NCI-H345 treated with DMSO at 0.1 percent for 48 hours (cell line): Measurements from ENCODE around the gene EFCAB5.
"Not testable (repeated sequence)": the region's sequence is repeated elsewhere in the genome, so short reads cannot be mapped to it uniquely, and the experiment has no call there.

Experiments used
- DNase-seq: peaks from one replicate; lab custom pipeline; 2025; ENCODE audit not compliant: unreplicated experiment; lab: John Stamatoyannopoulos, UW

EFCAB5 gene

DNA sequence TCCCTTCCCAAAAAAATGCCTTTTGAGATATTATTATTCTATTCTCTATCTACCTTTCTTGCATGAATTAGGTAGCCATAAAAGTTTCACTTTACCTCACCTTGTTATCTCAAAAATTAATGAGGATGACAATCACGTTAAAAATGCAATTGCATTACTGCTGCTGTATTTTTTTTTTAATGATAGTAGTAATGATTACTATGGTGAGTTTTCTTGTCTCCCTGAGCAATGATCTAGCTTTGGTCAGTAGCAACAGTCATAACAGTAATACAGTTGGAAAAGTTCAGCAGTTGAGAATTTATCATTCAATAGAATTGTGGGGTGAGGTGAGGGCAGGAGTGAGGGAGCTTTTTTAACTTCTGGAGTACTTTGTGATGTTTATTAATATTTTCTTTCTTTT, at the start of gene EFCAB5:
TSS of gene EFCAB5 (plus strand) at position 301 of the 400 bp plus-strand sequence. CDS start 163 bp downstream, outside the sequence.
- no peak for DNase-seq

DNA sequence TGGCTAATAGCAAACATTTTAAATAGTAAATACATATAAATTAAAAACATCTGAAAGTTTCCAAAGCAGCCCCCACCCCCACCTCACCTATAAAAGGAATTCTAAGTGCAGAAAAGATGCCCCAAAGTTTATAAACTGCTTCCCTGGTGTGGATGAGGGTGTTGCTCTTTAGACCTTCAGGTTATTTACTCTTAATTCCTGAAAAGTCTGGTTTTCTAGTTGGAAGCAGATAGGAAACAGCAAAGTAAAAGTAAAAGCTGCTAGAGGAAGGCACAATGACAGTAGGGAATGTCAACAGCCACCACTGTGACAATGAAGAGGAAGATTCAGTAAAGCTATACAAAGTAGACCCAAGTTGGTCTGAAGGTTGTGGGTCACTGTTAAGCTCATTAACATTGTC, 49.2 kb upstream of the EFCAB5 start:
- DNase-seq = no peak

DNA sequence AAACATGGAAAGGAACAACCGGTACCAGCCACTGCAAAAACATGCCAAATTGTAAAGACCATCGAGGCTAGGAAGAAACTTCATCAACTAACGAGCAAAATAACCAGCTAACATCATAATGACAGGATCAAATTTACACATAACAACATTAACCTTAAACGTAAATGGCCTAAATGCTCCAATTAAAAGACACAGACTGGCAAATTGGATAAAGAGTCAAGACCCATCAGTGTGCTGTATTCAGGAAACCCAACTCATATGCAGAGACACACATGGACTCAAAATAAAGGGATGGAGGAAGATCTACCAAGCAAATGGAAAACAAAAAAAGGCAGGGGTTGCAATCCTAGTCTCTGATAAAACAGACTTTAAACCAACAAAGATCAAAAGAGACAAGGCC, 44.3 kb upstream of the EFCAB5 start:
- not testable (repeated sequence) for DNase-seq

DNA sequence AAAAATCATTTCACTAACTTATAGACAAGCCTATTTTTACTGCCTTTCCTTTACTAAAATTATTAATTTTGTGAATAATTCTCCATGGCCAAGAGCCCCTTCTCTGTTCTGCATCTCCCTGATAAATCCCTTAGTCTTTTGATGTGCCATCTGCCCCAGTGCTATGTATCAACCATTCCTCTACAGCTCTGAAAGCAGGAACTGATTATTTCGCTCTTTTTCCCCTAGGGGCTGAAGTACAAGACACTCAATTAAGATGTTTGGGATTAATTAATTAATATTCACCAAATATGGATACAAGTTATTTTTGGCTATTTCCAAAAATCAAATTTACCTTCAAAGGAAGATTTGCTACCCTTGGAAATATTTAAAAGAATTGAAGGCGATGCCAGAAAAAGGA, 38.0 kb upstream of the EFCAB5 start:
- no peak for DNase-seq

DNA sequence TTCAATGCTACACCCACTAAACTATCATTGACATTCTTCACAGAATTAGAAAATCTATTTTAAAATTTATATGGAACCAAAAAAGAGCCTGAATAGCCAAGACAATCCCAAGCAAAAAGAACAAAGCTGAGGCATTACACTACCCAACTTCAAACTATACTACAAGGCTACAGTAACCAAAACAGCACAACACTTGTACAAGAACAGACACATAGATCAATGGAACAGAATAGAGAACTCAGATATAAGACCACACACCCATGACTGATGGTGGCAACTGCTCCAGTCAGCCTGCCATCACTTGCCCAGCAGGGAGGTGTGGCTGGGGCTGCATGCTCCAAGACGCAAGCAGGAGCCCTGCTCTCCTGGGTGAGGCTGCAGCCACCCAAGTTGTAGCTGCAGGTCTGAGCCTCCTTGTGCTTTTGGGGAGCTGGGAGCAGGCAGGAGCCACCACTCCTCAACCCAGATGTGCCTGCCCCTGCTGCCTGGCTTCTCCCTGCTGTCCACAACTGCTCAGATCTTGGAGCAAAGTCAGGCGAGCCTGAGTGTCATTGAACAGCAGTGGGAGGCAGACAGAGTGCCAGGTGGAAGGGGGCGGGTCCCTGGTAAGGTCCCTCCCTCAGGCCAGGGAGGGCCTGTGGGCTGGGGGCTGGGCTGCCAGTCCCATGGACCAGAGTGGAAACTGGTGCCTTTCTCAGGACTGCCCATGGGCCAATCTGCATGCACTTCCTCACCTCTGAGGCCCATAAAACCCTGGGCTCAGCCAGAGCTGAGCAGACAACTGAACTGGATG, 36.2 kb upstream of the EFCAB5 start:
- DNase-seq = no peak

DNA sequence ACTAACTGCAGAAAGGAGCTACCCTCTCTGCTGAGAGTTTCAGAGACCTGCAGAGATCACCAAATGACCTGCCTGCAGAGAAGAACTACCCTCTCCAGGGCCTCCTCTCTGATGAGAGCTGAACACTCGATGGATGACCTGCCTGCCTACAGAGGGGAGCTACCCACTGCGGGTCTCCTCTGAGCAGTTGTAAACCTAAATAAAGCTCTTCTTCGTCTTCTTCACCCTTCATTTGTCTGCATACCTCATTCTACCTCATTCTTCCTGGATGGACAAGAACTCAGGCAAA, 35.6 kb upstream of the EFCAB5 start:
- no peak for DNase-seq

DNA sequence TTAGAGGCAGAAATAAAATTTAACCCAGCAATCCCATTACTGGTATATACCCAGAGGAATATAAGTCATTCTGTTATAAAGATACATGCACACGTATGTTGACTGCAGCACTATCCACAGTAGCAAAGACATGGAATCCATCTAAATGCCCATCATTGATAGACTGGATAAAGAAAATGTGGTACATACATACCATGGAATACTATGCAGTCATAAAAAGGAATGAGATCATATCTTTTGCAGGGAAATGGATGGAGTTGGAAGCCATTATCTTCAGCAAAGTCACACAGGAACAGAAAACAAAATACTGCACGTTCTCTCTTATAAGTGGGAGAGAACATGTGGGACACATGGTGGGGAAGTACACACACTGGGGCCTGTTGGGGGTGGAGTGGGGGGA, 34.5 kb upstream of the EFCAB5 start:
- DNase-seq = no peak

DNA sequence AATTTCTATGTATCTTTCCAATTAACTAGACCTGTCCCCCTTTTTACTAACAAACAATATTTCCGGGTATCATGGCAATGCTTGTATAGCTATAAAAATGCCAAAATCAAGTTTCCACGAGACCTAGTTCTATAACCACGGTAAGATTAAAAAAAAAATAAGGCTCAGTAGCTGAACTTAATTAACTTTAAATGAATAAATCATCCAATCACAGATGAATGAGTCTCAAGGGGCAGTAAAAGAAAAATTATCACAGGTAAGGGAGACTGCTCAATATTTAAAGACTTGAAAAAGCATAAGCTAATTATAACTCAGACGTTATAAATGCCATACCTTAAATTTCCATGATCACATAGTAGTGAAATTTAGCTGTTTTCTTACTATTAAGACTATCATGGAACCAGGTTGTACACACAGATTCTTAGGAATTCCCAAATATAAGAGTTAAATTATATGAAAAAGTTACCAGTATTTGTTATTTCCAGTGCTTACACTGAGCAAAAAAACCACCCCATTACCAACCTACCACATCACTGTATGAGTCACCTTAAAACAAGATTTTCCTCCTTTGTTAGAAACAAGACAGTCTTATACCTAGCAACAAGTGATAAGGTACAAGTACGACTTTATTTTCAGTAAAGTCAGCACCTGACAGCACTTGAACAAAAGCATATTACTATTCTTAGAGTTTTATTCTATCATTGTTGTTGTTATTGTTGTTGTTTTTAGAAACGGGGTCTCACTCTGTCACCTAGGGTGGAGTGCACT, 32.0 kb upstream of the EFCAB5 start:
- no peak for DNase-seq

DNA sequence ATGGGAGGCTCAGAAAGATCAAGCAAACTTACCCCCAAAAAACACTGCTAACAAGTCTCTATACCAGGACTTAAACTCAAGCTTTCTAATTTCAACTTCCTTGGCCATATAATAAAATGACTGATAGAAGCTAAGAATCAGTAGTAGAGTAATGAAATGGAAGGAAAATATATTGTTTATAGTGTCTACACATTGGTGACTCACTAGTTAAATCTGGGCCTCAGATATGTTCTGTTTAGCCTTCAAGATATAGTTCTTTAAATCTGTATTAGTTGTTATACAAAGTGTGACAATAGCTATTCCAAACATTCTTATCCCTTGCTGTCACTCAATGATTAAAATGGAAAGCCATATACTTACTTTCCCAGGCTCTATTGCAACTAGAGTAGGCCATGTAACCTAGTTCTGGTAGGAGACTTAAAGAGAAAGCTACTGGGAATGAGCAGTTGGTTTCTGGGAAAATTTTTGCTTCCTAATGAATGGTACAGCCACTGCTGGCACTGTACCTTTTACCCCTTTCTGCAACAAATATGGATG, 29.7 kb upstream of the EFCAB5 start:
- no peak for DNase-seq

DNA sequence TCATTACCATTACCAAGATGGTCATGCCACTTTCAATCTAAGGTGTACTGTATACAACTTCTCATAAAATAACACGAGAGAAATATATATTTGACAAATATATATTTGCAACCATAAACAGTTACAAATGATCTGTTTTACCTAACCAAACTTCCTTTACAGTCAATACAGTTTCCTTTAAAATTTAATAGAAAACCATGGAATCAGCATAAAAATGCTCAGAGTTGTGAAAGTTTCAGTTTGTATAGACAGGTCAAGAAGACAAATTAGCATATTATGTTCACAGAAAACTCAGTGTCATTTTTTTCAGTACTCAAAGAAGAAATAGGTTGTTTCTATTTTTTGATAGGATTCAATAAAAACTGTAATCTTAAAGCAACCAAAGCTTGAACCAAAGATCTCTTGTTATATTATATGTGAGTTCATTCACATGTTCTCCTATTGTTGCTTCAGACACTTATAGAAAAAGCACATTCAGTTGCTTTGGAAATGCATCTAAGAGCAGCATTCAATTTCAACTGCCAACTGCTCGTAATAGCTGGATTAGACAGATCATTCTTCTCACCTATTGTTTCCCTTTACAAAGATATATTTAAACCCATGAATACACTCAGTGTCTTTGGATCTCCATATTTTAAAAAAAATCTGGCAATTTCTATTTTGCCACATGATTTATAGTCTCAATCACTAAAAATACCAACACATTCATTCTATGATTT, 26.5 kb upstream of the EFCAB5 start:
- DNase-seq = peak; percentile 11

DNA sequence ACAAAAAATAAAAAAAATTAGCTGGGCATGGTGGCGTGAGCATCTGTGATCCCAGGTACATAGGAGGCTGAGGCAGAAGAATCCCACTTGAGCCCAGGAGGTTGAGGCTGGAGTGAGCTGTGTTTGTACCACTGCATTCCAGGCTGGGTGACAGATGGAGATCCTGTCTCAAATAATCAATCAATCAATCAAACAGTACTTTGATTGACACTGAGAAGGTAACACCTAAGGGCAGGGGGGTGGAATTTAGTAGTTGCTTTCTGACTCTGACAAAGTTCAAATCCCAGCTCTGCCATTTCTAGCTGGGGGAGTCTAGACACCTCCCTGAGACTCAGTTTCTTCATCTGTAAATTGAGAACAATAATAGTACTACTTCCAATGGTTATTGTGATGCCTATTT, 23.4 kb upstream of the EFCAB5 start:
- no peak for DNase-seq

DNA sequence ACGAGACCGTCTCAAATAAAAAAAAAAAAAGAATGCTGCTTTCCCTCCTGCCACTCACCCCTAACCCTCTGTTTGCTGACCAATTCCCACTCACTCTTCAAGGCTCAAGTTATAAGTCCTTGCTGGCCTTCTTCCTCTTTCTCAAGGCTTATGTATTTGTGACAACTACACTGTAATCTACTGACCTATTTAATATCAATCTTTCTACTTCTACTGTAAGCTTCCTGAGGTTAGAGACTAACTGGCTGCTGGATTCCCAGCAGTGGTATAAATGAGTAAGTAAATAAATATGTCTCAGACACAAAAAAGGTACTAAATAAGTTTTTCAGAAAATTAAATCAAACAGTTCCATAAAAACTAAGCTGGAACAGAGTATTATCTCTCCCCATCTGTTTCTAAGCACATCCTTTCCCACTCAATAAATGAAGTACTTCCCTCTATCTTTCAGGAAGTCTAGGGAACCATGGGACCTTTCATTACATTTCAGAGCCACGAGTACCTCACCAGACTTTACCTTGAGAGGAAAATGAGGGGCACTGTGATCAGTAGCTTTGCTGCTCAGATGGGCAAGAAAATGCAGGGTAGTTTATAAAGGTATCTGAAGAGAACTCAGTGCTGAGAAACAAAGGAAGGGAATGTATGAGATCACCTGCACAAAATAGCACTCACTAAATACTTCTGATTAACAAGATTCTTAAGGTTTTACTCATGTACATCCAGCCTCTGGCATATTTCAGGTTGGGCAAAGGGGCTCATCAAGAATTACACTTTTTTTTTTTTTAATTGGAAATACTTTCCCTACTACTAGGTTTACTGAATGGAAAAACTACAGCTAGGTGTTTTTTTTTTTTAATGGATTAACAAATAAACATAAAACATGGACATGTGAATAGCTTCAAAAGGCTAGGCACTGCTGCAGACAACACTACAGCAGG, 22.2 kb upstream of the EFCAB5 start:
- no peak for DNase-seq

DNA sequence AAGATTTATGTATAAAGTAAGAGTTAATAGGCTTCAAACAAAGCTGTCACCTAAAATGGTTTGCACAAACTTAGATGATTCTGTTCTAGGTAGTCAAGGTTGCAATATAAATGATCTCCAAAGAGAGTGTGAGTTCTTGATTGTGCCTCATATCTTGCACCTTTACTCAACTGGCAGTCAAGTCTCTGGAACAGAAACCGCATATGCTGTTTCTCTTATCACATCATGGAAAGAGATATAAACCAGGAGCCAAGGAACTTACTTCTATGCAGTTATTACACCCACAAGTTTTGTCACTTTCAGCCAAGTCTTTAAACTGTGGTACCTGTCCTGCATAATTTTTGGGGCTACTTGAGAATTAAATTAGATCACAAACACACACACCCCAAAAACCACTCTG, 16.6 kb upstream of the EFCAB5 start:
- DNase-seq = no peak

DNA sequence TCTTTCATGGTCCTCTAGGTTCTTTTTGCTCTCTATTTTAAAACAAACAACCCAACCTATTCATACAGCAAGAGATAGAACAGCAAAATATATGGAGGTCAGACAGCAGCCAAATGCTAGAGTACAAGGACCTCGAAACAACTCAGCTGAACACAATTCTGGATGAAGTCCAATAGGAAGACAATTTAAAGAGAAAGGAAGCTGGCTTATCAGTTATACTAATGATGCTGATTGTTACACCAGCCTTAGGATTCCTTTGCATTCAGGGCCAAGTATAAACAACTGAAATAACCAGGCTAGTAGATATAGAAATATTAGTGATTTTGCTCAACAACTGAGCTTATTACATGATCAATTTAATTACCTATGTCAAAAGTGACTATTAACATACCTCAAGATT, 13.9 kb upstream of the EFCAB5 start:
- DNase-seq = no peak

DNA sequence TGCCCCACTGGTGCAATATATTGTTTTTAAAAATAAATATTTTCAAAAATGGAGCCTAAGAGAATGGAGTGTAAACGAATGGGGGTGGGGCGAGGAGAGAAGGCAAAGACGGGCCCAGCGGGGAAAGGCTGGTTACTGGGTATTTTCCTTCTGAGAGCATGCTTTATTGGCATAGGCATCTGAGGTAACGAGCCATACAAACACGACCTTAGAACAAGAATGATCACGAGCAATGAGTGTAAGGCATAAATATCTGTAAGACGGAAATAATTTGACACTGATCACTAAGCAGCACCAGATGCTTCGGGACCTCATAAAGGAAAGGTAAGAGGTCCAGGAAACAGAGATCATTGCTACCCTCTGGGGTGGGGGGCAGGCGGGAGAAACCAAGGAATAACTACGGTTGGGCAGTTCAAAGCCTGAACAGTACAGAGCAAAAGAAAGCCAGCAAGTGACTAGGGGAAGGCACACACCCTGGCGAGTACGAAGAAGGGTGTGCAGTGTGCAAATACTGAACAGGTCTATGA, 12.4 kb upstream of the EFCAB5 start:
- DNase-seq = no peak

DNA sequence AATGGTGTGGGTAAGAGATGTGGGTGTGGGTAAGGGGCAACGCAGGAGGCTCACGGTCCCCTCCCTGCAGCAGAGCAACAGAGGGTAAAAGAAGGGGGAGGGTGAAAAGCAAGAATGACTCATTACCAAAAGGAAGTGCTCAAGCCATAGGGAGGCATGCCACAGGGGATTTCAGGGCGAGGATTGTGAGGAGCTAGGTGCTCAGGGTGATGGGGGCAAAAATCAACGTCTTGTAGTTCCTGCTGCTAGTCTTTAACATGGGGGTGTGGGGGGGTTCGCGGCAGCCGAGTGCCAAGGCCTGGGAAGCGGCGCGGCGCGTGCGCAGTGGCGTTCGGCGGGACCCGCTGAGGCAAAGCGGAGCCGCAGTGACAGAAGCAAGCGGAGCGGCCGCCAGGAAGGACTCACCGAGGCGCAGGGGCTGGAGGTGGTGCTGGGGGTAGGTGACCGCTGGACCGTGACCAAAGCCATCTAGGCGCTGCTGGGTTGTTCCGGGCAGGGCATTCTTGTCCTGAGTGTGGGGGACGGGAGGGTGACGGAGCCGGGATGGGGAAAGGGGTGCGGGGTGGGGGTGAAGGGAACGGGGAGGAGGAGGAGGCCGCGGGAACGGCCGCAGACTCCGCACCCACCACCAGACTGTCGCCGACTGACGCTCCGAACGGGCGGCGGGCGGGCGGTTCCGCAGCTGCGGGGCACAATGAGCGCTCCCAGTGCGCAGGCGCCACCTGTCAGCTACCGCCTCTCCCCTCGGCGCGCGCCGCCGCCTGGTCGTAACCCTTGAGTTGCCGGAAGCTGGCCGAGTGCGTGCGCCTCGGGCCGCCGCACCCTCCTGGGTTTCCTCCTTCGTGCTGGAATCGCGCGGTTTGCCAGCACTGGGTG, 11.7 kb upstream of the EFCAB5 start, which contains the start of gene SSH2:
TSS of gene SSH2 (minus strand) at position 696 of the 876 bp plus-strand sequence. CDS start at position 468, 228 bp downstream.
- DNase-seq = peak; percentile 93

DNA sequence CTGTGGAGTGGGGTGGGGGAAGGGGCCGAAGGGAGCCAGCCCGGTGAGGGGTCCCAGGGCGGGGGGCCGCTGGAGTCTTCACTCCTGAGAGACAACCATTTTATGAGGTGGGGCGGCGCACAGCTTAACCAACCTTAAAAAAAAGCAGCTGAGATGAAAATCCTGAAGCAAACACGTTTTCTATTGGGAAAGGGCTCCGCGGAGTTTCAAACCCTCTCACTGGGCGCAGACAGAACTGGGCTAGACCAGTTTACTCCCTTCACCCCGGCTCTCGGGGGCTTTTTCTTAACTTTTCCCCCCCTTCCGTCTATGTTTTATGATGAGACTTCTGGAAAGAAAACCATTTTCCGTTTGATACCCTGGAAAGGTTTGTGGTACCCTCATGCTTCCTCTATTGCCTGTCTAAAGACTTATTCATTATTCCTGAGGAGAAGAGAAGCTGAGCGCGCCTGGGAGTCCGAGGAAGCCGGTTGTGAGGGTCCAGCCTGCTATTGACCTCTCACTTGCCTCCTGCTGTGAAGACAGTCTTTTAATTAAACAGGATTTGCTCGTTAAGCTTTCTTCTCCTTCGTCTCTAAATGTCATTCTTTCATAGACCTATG, 10.9 kb upstream of the EFCAB5 start:
- peak; percentile 78 for DNase-seq

DNA sequence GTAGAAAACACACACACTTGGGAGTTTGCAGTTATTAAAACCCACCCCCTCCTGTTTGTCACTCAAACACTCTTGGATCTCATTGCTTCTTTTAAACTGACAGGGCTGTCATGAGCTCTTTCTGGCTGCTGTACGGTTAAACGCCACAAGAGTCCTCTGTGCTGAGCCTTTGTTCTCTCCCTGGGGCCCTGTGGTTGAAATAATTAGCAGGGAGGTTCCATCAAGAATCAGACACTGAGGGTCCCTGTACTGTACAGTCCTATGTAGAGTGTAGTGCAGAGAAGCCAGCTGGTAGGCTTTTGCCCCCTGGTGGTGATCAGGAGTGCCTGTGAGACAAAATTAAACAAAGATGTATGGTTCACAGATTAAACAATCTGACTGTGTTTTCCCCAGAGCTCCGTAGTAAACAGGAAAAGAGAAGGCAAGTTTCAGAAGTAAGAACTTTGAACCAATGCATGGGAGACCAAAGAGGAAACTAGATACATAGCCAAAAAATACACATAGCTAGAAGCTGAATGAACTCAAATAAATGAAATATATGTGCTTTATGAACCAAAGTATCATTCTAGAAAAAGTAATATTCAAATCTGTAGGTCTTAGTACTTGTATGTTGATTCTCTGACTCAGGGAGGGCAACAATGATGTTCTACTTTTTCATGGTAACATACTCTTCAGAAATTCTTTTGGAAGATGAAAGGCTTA, 10.1 kb upstream of the EFCAB5 start:
- peak; percentile 95 for DNase-seq
